HT-29 (cell line): ENCODE data around the gene ORM2. TPM values are rescaled to one million over a fixed set of nuclear protein-coding genes. Genes with fewer than 3 reads are reported as not detected.
"Not testable (repeated sequence)": the region's sequence is repeated elsewhere in the genome, so short reads cannot be mapped to it uniquely, and the experiment has no call there.

Source experiments
- DNase-seq: peaks from one replicate; pipeline ENCODE4 v3.0.0-alpha.2; 2015; ENCODE audit warnings: low spot score
- total RNA-seq: library from RNA; depleted of rRNA; stranded (reverse); fragments of >200 nt; shearing (Covaris generic); gene quantifications from 2 replicates; pipeline ENCODE4 v1.2.3, GENCODE V29; 2014

The ORM2 gene
- total RNA-seq, 1 experiment from 2014 or later, result not detected

DNA sequence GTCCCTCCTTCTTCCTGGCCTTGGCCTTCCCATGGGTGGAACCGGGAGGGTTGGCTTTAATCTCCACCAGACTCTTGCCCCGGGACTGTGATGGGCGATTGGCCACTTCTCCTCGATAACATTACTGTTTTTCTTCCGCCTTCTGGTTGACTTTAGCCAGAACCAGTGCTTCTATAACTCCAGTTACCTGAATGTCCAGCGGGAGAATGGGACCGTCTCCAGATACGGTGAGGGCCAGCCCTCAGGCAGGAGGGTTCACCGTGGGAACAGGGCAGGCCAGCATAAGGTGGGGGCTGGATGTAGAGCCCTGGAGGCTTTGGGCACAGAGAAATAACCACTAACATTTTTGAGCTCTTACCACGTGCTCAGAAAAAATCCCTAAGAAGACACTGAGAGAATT is 967 bp downstream of the ORM2 start:
- no peak for DNase-seq

DNA sequence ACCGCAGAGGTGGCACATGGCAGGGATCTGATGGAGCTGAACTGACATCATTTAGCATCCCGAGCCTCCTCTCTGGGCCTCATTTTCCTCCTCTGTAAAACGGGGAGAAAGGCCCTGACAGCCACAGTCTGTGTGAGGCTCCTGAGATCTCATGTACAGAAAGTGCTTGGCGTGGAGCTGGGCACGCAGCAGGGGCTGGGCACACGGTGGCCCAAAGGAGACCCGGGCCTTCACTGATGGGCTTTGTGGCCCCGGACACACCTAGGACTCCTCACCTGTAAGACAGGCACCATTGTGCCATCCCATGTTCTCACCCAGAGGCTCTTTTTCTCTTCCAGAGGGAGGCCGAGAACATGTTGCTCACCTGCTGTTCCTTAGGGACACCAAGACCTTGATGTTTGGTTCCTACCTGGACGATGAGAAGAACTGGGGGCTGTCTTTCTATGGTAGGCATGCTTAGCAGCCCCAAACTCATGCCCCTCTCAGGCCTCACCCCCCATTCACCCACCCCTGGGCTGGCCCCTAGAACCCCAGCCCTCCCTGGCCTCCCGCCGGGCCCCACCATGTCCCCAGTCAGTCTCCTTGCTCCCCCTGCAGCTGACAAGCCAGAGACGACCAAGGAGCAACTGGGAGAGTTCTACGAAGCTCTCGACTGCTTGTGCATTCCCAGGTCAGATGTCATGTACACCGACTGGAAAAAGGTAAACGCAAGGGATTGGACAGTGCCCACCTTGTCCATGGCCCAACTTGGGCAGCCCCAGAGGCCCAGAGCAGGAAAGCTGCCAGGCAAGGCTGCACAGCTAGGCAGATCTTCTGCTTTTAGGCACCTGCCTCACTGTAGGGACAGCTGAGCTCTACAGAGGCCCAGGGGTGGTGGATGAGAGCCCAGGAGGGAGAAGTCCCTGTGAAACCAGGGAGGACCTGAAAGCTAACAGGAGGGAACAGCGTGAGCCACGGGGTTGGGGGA is 1.8 kb downstream of the ORM2 start:
- DNase-seq, result not testable (repeated sequence)

DNA sequence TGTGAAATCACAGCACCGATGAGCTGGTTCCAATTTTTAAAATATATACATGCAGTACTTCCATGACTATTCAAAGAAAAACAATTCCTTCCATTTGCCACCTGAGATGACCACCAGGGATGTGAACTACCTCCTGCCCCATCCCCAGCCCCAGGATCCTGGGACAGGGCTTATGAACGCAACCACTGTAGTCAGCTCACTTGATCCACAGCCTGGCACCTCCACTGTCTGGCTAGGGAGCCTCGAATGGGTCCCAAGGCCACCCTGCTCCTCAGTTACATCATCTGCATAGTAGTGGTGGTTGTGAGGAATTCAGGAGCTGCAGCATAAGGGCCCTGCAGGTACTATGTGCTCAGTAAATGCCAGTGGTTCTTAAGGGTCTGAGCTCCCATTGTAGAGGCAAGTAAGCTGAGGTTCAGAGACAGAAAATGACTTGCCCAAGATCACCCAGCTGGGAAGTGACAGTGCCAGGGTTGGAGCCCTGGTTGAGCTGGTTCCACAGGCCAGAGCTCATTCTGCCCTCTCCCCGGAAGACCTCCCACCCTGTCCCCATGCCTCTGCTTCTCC is 2.9 kb downstream of the ORM2 start:
- DNase-seq, result not testable (repeated sequence)

DNA sequence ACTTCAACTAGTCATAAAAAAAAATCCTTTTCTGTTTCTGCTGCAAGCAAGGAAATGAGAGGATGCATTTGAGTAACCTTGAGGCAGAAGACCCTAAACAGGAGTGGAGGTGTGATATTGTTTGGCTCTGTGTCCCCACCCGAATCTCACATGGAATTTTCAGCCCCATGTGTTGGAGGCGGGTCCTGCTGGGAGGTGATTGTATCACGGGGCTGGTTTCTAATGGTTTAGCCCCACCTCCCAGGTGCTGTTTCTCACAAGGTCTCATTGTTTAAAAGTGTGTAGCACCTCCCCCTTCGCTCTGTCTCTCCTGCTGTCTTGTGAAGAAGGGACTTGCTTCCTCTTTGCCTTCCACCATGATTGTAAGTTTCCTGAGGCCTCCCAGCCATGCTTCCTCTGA is 4.0 kb downstream of the ORM2 start:
- DNase-seq, result not testable (repeated sequence)

DNA sequence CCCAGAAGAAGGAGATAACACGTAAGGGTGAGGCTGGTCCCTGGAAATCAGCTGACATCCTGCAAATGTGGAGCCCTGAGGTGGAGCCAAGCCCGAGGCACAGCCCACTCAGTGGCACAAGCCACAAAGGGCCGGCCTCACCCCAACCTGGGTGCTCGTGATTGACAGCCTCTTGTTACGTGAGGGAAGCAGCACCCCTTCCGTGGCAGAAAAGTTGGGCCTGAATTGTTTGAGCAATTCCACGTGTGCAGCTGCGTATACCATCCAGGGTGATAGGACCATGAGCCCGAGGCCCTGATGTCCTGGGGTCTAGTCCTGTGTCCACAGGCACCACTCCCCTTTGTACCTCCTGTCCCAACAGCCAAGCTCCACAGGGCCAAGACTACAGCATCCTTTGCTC is 4.8 kb downstream of the ORM2 start:
- no peak for DNase-seq

DNA sequence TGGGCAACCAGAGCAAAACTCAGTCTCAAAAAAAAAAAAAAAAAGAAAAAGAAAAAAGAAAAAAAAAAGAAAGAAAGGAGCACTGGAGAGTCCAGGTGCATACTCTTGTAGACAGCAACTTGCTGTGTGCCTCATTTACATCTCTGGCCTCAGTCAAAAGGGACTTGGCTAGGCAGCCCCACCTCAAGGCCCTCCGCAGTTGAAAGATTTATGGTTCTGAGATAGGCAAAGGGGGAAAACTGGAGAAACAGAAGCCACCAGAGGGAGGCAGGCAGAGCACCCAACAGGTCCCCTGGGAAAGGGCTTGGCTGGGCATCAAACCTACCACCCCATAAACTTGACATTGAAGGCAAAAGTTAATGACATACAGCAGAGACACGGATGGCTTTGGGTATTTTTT is 6.1 kb downstream of the ORM2 start:
- DNase-seq, result no peak

DNA sequence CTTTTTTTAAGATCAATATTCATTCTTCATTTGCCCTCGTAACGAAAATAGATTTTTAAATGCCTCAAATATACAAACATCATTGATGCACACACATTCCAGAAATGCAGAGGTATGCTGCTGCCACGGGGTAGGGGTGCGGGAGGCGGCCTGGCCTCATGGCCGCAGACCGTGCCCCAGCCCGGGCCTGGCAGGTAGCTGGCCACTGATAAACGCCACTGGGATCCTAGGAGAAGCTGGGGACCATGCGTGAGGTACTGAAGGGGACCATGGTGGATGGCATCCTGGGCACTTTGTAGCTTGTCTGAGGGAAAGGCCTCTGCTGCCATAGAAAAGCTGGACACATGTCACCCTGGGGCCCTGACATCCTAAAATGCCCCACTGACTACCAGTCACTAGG is 6.5 kb downstream of the ORM2 start:
- DNase-seq, result no peak

DNA sequence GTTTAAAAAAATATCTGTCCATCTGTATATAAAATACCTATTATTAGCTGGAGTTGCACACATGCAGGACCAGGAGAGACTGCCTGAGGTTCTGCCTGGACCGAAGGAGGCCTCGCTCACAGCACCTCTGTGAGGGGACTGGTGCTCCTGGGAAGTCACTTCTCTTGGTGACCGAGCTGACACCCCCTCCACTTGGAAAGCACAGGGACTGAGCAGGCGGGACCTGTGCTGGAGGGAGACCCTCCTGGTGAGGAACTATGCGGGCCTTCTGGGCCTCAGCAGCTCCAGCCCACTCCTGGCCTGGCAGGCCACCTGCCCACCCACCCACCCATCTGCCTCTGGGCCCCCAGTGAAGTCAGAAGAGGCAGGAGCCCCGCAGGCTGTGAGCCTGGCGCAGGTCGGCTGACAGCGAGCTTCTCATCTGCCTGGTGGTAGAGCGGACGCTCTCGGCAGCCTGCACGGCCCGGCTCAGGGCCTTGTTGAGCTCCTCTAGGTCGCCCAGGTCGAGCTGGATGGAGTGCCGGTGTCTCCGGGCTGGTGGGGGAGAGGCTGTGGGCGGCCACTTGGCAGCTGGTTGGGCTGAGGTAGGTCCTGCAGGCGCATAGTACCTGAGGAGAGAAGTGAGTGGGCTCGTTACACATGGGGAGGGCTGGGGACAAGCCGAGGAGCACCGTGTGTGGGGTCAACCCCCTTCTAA is 7.2 kb downstream of the ORM2 start:
- DNase-seq, result no peak

DNA sequence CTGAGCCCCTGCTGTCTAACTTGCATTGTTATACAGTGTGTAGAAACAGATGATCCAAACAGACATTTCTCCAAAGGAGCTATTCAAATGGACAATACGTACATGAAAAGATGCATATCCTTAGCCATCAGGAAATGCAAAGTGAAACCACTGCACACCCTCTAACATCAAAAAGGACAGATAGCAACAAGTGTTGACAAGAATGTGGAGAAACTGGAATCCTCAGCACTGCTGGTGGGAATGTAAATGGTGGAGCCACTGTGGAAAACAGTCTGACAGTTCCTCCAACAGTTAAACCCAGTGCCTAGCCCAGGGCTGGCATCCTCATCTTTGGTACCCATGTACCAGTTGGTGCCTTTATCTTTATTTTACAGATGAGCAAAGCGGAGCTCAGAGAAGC is 8.5 kb downstream of the ORM2 start:
- DNase-seq, result no peak

DNA sequence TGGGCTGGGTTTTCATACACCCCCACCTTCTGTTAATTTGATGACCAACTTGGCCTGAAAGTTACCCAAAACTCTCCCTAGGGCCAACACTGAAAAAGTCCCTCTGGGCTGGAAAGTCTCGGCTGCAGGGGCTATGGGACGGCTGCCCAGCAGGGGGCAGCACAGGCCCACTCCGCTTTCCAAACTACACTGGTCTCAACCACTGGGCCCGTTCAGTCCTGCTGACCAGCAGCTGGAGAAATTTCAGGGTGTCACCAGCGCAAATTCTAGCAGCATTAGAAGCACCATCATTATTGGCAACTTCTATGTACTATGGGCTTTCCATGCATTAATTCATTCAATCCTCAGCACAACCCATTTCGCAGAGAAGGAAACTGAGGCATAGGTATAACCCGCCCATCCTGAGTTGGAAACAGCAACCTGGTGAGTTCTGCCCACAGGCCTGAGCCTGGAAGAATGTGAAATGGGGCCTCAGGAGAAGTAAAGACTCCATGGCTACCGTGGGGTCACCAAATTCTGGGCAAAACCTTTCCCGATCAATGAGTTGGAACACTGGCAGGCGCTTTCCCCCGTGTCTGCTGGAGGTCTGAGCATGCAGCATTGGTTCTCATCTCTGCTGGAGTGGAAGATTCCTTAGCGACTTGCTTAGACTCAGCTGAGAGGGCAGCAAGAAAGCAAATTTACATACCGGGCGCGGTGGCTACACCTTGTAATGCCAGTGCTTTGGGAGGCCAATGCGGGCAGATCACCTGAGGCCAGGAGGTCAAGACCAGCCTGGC is 9.7 kb downstream of the ORM2 start:
- peak; percentile 61 for DNase-seq

DNA sequence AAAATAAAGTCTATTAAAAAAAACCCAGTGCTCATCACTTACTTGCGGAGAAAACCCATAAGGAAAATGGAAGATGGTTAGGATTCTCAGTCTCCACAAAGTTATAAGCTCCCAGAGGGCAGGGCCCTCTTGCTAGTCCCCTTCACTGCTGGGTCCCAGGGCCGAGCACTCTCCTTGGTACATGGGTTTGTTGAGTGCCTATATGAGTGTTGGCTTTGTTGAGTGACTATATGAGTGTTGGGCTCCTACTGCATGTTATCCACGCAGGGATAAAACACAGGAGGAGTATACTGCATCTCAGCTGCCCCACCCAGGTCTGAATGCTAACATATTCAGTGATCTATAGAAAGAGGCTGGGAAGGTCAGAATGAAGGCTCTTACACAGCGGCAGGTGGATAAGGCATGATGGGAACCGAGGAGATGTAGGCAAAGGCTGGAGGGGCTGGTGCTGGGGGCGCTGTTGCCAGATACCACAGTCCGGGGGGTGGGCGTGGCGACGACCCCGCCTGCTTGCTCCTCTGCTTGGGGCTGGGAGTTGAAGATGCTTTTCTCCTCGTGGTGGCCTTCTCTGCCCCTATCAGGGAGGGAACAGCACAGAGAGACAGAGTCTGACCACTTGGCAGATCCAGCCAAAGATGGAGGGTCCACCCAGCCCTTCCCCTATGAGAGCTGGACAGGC is 11.6 kb downstream of the ORM2 start:
- DNase-seq, result no peak

DNA sequence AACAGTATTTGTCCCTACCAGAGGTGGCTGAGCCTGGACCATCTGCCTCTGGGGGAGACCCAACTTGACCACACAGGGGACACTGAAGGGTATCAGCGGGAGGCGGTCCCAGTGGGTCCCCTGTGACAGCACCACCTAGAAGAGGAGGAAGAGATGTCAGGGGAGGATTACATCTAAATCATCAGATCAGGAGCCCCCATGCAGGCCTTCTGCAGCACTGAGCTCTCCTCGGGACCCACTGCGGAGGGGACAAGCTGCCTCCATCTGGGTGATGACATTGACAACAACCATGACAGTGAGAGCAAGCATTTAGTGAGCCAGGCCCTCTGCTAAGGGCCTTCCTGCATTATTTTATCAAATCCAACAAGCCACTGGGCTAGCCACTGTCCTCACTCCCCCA is 12.3 kb downstream of the ORM2 start:
- DNase-seq, result no peak

DNA sequence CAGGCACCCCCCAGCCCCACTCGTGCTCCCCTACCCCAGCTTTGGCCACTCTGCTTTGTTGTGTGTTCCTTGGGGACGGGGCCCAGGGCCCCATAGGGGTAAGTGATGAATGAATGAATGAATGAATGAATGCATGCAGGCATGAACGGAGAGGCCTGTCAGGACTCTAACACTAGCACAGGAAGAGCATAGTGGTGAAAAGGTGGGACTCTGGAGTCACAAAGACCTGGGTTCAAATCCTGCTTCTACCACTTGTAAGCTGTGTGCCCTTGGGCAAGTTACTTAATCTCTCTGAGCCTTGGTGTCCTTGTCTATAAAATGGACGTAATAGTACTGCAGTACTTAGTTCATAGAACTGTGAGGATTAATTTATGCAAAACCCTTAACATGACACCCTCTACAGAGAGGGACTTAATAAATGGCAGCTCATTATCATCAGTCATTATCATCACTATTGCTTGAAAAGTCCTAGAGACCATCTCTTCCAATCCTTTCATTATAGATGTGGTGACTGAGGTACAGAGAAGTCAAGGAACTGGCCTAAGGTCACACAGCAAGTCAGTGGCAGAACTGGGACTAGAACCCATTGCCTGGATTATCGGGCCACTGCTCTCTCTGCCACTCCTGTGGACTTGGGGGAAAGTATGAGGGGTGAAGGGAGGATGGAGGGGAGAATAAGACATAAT is 13.2 kb downstream of the ORM2 start:
- DNase-seq, result no peak

DNA sequence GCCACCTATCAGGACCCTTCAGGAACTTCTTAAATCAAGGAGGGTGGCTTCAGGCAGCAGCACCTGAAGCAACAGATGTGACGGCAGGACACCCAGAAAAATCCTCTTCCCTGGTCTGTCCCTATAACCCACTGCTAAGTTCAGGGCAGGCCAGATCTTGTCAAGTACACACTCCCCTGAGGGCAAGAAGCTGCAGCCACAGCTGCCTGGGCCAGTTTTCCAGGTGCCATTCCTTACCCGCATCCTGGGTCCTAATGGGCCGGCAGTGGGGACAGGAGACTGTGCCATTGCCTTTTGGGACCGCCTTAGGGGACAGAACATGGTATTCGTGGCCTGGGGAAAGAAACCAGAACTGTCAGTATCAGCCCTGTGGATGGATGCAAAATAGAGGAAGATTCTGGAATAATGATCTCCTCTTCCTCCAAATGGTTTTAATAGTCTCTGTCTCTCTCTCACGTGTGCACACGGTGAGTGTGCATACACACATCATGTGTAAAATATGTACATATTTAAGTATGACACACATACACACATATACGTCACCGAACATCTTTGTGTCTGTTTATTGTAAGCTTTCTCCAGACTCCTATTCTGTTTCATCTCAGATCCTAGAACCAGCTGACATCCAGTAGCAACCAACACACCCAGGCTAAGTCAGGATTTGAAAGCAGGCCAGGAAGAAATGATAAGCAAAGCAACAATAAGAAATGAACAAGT is 14.0 kb downstream of the ORM2 start:
- DNase-seq, result no peak

DNA sequence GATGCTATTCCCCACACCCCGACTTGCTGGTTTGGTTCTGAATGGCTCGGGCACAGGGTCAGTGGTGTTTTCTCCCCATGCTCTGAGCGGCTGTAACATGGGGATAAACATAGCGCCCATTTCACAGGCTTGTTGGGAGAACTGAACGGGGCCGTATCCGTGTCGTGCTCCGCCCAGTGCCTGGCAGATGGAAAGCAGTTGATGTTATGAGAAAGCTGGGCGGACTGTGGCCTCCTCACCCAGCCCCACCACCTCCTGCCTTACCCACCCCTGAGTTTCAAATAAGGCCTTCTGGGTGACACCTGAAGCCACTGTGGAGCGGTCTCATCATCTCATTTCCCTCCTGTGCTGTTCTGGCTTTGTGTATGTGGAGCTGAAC is 14.5 kb downstream of the ORM2 start:
- DNase-seq, result no peak

DNA sequence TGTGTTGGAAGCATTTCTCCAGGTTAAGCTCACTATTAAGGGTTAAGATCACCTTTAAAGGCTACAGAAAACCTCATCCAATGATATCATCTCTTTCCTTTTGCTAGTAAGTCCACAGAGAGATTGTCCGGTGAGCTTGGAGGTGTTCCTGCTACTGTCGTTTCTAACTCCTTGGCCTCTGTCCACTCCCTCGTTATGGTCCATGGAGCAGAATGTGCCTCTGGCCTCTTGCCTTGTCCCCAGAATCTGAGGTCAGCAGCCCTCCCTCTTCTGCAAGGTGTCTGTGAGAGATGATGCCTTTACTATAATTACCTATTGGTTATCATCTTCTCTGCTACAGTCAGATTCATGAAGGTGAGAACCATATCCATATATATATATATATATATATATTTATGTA is 15.0 kb downstream of the ORM2 start:
- DNase-seq, result no peak

DNA sequence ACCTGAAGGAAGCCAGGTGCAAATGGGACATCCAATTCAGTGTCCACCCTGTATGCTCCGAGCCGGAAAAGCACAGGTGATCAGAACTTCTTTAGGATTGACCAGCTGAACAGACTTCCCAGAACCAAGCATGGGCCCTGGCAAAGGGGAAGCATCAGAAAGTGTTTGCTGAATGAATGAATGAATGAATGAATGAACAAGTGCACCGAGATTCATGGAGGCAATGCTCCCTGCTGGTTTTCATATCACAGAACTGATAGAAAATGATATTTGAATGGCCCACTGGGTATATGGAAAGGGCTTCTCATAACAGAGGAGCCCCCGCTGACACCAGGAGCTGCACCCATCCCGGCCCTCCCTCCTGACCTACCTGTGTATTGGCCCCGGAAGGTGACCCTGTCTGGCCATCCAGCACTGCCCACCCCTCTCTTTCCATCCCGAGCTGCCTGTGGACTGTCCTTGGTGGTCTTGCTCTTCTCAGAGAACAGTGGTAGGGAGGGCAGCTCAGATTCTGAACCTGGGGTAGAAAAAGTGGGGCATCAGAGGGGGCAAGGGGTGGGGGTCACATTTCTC is 15.9 kb downstream of the ORM2 start:
- no peak for DNase-seq

DNA sequence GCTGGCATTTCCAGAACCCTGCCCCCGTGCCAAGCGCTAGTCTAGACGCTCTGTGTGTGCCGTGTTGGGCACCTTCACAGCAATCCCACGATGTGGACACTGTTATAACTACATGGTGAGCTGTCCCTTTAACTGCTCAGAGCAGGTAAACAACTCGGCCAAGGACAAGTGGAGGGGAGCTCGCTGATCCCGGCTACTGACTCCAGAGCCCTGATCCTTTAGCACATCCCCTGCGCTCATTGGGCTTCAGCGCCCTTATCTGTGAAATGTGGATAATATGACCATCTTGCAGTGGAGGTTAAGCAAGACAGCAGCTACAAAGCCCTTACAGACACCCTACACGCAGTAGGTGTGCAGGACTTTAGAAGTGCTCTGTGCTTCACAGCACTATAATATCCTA is 16.5 kb downstream of the ORM2 start:
- no peak for DNase-seq

DNA sequence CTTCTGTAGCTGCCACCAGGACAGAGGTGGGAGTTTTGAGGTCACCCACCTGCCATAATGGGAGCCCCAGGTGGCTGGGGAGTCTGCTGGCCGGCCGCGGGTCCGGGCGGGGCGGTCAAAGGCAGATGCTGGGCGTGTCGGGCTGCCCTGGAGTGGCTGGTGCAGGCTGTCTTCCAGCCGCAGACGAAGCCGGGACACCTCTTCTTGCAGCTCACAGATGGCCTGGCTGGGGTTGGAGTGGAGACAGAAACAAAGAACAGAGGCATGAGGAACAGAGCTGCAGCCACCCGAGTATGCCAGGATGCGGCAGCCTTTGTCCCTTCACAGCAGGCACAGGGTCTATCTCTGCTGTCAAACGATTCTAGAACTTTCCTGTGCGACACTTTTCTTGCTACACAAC is 18.0 kb downstream of the ORM2 start:
- no peak for DNase-seq
